SK-N-SH (cell line): ENCODE results near the gene BMF. TPM values are rescaled to one million over a fixed set of nuclear protein-coding genes. Genes with fewer than 3 reads are reported as not detected.
A peak's percentile ranks its signal among the peaks of the same experiment; 100 is the strongest.
"Not testable (repeated sequence)": the region's sequence is repeated elsewhere in the genome, so short reads cannot be mapped to it uniquely, and the experiment has no call there.

Source experiments
- CTCF ChIA-PET: fragments of 300-600, 350-600 bp; formaldehyde crosslinking; extraction: SDS; loops from one replicate; lab custom pipeline; 2021; lab: Yijun Ruan, JAX
- POLR2A ChIA-PET: fragments of 350-600 bp; sonication (Branson Sonifier 250); formaldehyde crosslinking; extraction: SDS; loops from one replicate; lab custom pipeline; 2020; ENCODE audit warnings: antibody characterized with exemption, inconsistent platforms; lab: Yijun Ruan, JAX
- DNase-seq: peaks from one replicate; pipeline ENCODE4 v3.0.0; 2012
- H2AFZ ChIP-seq: fragments of 200-600 bp; sonication (generic); 2 replicates; pipeline ENCODE4 v1.8.1; 2016; ENCODE audit warnings: antibody characterized with exemption, mild to moderate bottlenecking, low read depth
- H3F3A ChIP-seq: fragments of 200-600 bp; sonication (generic); replicated peaks from 2 replicates; pipeline ENCODE3; 2016; ENCODE audit warnings: antibody characterized with exemption, mild to moderate bottlenecking; ENCODE audit not compliant: insufficient read depth
- H3K27ac ChIP-seq, 2 experiments: fragments of 200-500 bp in 1 of 2; fragments of 200-600 bp in 1 of 2; sonication (Bioruptor generic) in 1 of 2; sonication (generic), shearing (Covaris generic) in 1 of 2; 2 replicates each; pipeline versions ENCODE4 v1.5.1 to v1.6.1; 2014 to 2016; ENCODE audit warnings: low read depth in 2 of 2, inconsistent platforms in 1 of 2, low read length in 1 of 2, mild to moderate bottlenecking in 1 of 2, mixed read lengths in 1 of 2
- H3K27me3 ChIP-seq: fragments of 200-600 bp; sonication (generic), shearing (Covaris generic); 2 replicates; pipeline ENCODE4 v1.6.1; 2016; ENCODE audit warnings: mixed run types; ENCODE audit not compliant: insufficient read depth
- H3K36me3 ChIP-seq, 2 experiments: fragments of 200-500 bp in 1 of 2; fragments of 200-600 bp in 1 of 2; sonication (Bioruptor generic) in 1 of 2; sonication (generic) in 1 of 2; replicated peaks in 1 of 2; 2 replicates each; pipeline versions ENCODE3 to v1.5.1; 2014 to 2016; ENCODE audit warnings: low read length in 1 of 2, mild to moderate bottlenecking in 1 of 2; ENCODE audit not compliant: insufficient read depth in 2 of 2, control insufficient read depth in 1 of 2
- H3K4me1 ChIP-seq, 2 experiments: fragments of 200-500 bp in 1 of 2; fragments of 200-600 bp in 1 of 2; sonication (Bioruptor generic) in 1 of 2; sonication (generic), shearing (Covaris generic) in 1 of 2; 2 replicates each; pipeline versions ENCODE4 v1.5.1 to v1.6.1; 2014 to 2016; ENCODE audit warnings: low read depth in 1 of 2, low read length in 1 of 2, mixed run types in 1 of 2; ENCODE audit not compliant: insufficient read depth in 2 of 2, control insufficient read depth in 1 of 2
- H3K4me2 ChIP-seq: fragments of 200-600 bp; sonication (generic), shearing (Covaris generic); 2 replicates; pipeline ENCODE4 v1.6.1; 2017; ENCODE audit warnings: mixed run types
- H3K4me3 ChIP-seq, 2 experiments: fragments of 200-500 bp in 1 of 2; fragments of 200-600 bp in 1 of 2; sonication (Bioruptor generic) in 1 of 2; sonication (generic), shearing (Covaris generic) in 1 of 2; 2 replicates each; pipeline versions ENCODE4 v1.5.1 to v1.8.1; 2014 to 2016; ENCODE audit warnings: low read depth in 2 of 2, inconsistent platforms in 1 of 2, low read length in 1 of 2, mild to moderate bottlenecking in 1 of 2, mixed read lengths in 1 of 2, moderate library complexity in 1 of 2
- H3K79me2 ChIP-seq: fragments of 200-600 bp; sonication (generic); 2 replicates; pipeline ENCODE4 v1.8.1; 2017; ENCODE audit warnings: mild to moderate bottlenecking; ENCODE audit not compliant: insufficient read depth
- H3K9ac ChIP-seq: fragments of 200-600 bp; sonication (generic); 2 replicates; pipeline ENCODE4 v1.6.1; 2017; ENCODE audit warnings: mixed run types
- H3K9me2 ChIP-seq: fragments of 200-600 bp; sonication (generic); 2 replicates; pipeline ENCODE4 v1.6.1; 2017; ENCODE audit warnings: mixed run types
- H3K9me3 ChIP-seq: fragments of 200-600 bp; sonication (generic); 2 replicates; pipeline ENCODE4 v1.6.1; 2017; ENCODE audit warnings: mixed run types, mild to moderate bottlenecking, moderate library complexity
- H4K20me1 ChIP-seq: fragments of 200-600 bp; sonication (generic); 2 replicates; pipeline ENCODE4 v1.6.1; 2017; ENCODE audit warnings: mild to moderate bottlenecking, mixed run types; ENCODE audit not compliant: insufficient read depth
- CHD2 ChIP-seq: fragments of 150-350 bp; IDR thresholded peaks from 2 replicates; pipeline ENCODE4 v1.6.1; 2018; ENCODE audit warnings: low read length; ENCODE audit not compliant: partially characterized antibody
- EZH2phosphoT487 ChIP-seq: fragments of 200-600 bp; sonication (generic); IDR thresholded peaks from 2 replicates; pipeline ENCODE4 v1.6.1; 2017; ENCODE audit warnings: low read depth, mixed run types, mild to moderate bottlenecking, antibody characterized with exemption, moderate library complexity, borderline replicate concordance
- FOXJ3 ChIP-seq: sonication (generic); formaldehyde crosslinking; IDR thresholded peaks from 2 replicates; pipeline ENCODE4 v1.5.1; 2020; ENCODE audit warnings: mild to moderate bottlenecking, missing genetic modification reagents
- FOXM1 ChIP-seq: IDR thresholded peaks from 2 replicates; pipeline ENCODE4 v1.4.0; 2012; ENCODE audit warnings: low read depth, mild to moderate bottlenecking
- GATA2 ChIP-seq: sonication (generic); formaldehyde crosslinking; IDR thresholded peaks from 2 replicates; pipeline ENCODE4 v1.5.0; 2020; ENCODE audit warnings: mild to moderate bottlenecking, missing genetic modification reagents
- IRF3 ChIP-seq: fragments of 150-350 bp; IDR thresholded peaks from 2 replicates; pipeline ENCODE4 v1.6.1; 2016; ENCODE audit warnings: mild to moderate bottlenecking, low read depth, low read length
- NRF1 ChIP-seq: IDR thresholded peaks from 2 replicates; pipeline ENCODE4 v1.6.1; 2012; ENCODE audit warnings: low read depth, mild to moderate bottlenecking, low read length
- PBX3 ChIP-seq: IDR thresholded peaks from 2 replicates; pipeline ENCODE4; 2012
- RFX5 ChIP-seq: IDR thresholded peaks from 2 replicates; pipeline ENCODE4 v1.6.1; 2012; ENCODE audit warnings: mild to moderate bottlenecking, improper control_type of control experiment, low read length
- RXRA ChIP-seq: IDR thresholded peaks from 2 replicates; pipeline ENCODE4 v1.4.0; 2012; ENCODE audit warnings: low read depth, mild to moderate bottlenecking, borderline replicate concordance
- SMC3 ChIP-seq: IDR thresholded peaks from 2 replicates; pipeline ENCODE4 v1.6.1; 2012; ENCODE audit warnings: low read depth, low read length, improper control_type of control experiment
- YY1 ChIP-seq: IDR thresholded peaks from 2 replicates; pipeline ENCODE4 v1.4.0; 2012; ENCODE audit warnings: low read depth, mild to moderate bottlenecking
- WGBS: methylation state at CpG from one replicate; pipeline ENCODE4 v1.1.6; 2017; ENCODE audit warnings: low lambda C conversion rate; 5-methylcytosine and 5-hydroxymethylcytosine counted together
- polyA plus RNA-seq, 3 experiments: library from polyadenylated mRNA; depleted of rRNA; stranded (reverse); fragments of >200 nt; gene quantifications; 2 replicates each; pipeline ENCODE4 v1.2.3, GENCODE V29; 2012

Gene BMF
- polyA plus RNA-seq, 1 of the 3 experiments (the other 2 are of a cell fraction), result 0.72 TPM

GRCh38 chr15:40146037-40146436 is 37.4 kb upstream of the BMF start (continued):
- TF ChIP-seq NRF1, result no peak
- TF ChIP-seq FOXM1, result no peak
- no peak for TF ChIP-seq EZH2phosphoT487
- TF ChIP-seq PBX3, result peak; percentile 78
- no peak for TF ChIP-seq CHD2
- no peak for TF ChIP-seq GATA2
- no peak for TF ChIP-seq SMC3

GRCh38 chr15:40142428-40142827 is 33.7 kb upstream of the BMF start:
- no peak overlapping the region for H3K4me3 ChIP-seq
- peaks cover 3% of the 10 kb centered on the region for H3F3A ChIP-seq
- H3K9me2 ChIP-seq, result no peaks in the 10 kb centered on the region
- no peak overlapping the region for H3K4me2 ChIP-seq
- CTCF ChIA-PET, result interaction anchor here (1.2 to 2.0 kb wide), 2 partner anchors 20 to 38 kb away, joined by 3 to 7 read pairs; no protein-coding TSS in a partner anchor
- H3K27ac ChIP-seq, result no peak overlapping the region
- H3K27me3 ChIP-seq, result no peaks in the 10 kb centered on the region
- no peaks in the 10 kb centered on the region for H3K36me3 ChIP-seq
- H3K79me2 ChIP-seq, result no peaks in the 10 kb centered on the region
- H3K9me3 ChIP-seq, result no peaks in the 10 kb centered on the region
- TF ChIP-seq RFX5, result no peak
- TF ChIP-seq SMC3, result no peak
- no peak for TF ChIP-seq FOXJ3 (CRISPR knock-in tag)
- no peak for TF ChIP-seq RXRA
- TF ChIP-seq IRF3, result no peak
- no peak for TF ChIP-seq YY1
- TF ChIP-seq PBX3, result no peak
- TF ChIP-seq, all 33 proteins: peak for 0
- no peak overlapping the region for H2AFZ ChIP-seq
- no peaks in the 10 kb centered on the region for H4K20me1 ChIP-seq
- DNase-seq, result no peak
- no peak overlapping the region for H3K9ac ChIP-seq
- 78% methylated on average over 5 of the region's 5 CpGs for WGBS
- POLR2A ChIA-PET, result no interaction called here
- H3K4me1 ChIP-seq, result peaks cover 0 to 6% of the 10 kb centered on the region in 2 experiments; a peak in 1 of 4 replicates

GRCh38 chr15:40138201-40138570 is 29.5 kb upstream of the BMF start:
- H3K4me2 ChIP-seq, H3K9me3 ChIP-seq, H3F3A ChIP-seq, DNase-seq, H3K9ac ChIP-seq, H3K4me3 ChIP-seq, H4K20me1 ChIP-seq, H3K4me1 ChIP-seq, H3K79me2 ChIP-seq, H3K36me3 ChIP-seq, H3K27ac ChIP-seq, H3K9me2 ChIP-seq, H3K27me3 ChIP-seq, H2AFZ ChIP-seq, POLR2A ChIA-PET: not testable (repeated sequence)
- CTCF ChIA-PET, result interaction anchor here (1.4 kb wide), 1 partner anchor 34 kb away, joined by 4 read pairs; no protein-coding TSS in a partner anchor
- WGBS, result 61% methylated on average over 3 of the region's 3 CpGs
